H1 (cell line): ENCODE data around the gene SLC27A5. TPM values are rescaled to one million over a fixed set of nuclear protein-coding genes. Genes with fewer than 3 reads are reported as not detected.

ENCODE experiments used
- CHD1 ChIP-seq: IDR thresholded peaks from 2 replicates; pipeline ENCODE4 v1.6.1; 2012; ENCODE audit warnings: low read depth, low read length, improper control_type of control experiment
- CHD2 ChIP-seq: IDR thresholded peaks from 2 replicates; pipeline ENCODE4 v1.6.1; 2012; ENCODE audit warnings: low read length, improper control_type of control experiment
- CREB1 ChIP-seq: IDR thresholded peaks from 2 replicates; pipeline ENCODE4 v1.6.1; 2012; ENCODE audit warnings: inconsistent platforms
- KDM4A ChIP-seq: IDR thresholded peaks from one replicate; pipeline ENCODE4 v1.7.1; 2012; ENCODE audit warnings: low read depth, mild to moderate bottlenecking, moderate library complexity, low read length, inconsistent platforms; ENCODE audit not compliant: severe bottlenecking
- PHF8 ChIP-seq: fragments of 200-600 bp; sonication (generic); conservative IDR thresholded peaks from 2 replicates; pipeline ENCODE4 v1.7.1; 2012; ENCODE audit warnings: low read depth, mild to moderate bottlenecking, inconsistent platforms, low read length, moderate library complexity
- POLR2A ChIP-seq, 2 experiments: IDR thresholded peaks; 1 replicate in 1 of 2; 2 replicates in 1 of 2; pipeline ENCODE4 v1.6.1; 2011; ENCODE audit warnings: low read depth in 2 of 2, low read length in 2 of 2, mild to moderate bottlenecking in 2 of 2; ENCODE audit errors: control extremely low read depth in 1 of 2
- POLR2AphosphoS5 ChIP-seq: IDR thresholded peaks from 2 replicates; pipeline ENCODE4 v1.6.1; 2011; ENCODE audit warnings: low read depth, low read length
- POU5F1 ChIP-seq: IDR thresholded peaks from 2 replicates; pipeline ENCODE4 v1.6.1; 2011; ENCODE audit warnings: low read depth, mild to moderate bottlenecking, low read length, moderate library complexity
- SP4 ChIP-seq: IDR thresholded peaks from 2 replicates; pipeline ENCODE4 v1.6.1; 2012; ENCODE audit warnings: low read length, inconsistent platforms
- polyA plus RNA-seq, 7 experiments: library from polyadenylated mRNA; depleted of rRNA in 3 of 7; stranded (reverse) in 5 of 7; unstranded in 2 of 7; fragments of >200 nt in 5 of 7; fragments of 200-250 nt in 2 of 7; gene quantifications; 1 replicate in 5 of 7; 2 replicates in 1 of 7; 4 replicates in 1 of 7; pipeline versions ENCODE4 v1.2.1 to v1.2.3, GENCODE V29; 2011 to 2013; ENCODE audit warnings: missing spikeins in 2 of 7, mixed read lengths in 2 of 7
- total RNA-seq: library from RNA; stranded (reverse); fragmentation: NEBNext Ultra II Directional; extraction: Animal tissue kit (Norgen Biotek cat#: 25700); gene quantifications from 2 replicates; pipeline ENCODE4 v1.2.1, GENCODE V29; 2021
- TF ChIP-seq, protein P1 (sequence below): IDR thresholded peaks from 2 replicates; pipeline ENCODE4 v1.6.1; 2012; ENCODE audit warnings: inconsistent platforms

Gene SLC27A5
- total and polyA plus RNA-seq, 2 of the 8 experiments (the other 6 are each of a cell fraction or from before 2014, with no cell fraction given) = 25.1 to 80.5 TPM

DNA sequence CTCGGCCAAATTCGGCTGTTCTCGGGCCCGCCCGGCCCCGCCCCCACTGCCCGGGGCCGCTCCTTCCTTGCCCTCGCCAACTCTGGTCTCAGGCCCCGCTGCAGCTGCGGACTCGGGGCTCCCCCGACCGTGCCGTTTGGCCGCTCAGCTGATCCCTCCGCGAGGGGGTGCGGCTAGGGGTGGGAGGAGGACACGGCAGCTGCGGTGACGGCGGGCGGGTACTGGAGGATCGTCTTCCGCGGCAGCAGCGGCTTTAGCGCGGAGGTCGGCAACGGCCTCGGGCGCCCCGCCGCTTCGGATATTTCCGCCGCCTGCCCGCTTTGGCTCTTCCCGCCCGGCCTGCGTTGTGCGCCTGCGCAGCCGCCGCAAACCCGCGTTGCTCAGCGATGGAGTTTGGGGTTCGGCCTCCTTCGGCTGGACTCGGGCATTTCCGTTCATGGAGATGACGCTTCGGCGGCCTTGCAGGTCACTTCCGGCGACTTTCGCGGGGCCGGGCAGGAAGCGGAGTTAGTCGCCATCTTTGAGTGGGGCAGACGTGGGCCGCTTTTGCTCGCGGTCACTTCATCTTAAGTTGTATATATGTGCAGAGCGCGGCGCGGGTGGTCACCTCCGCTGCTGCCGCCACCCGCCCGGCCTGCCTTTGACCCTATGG is 47.0 kb upstream of the SLC27A5 start (continued):
- peak; percentile 83 for TF ChIP-seq PHF8
- peak; percentile 49; the same call in 1 of the 2 replicates for TF ChIP-seq SP4
- no peak for TF ChIP-seq POU5F1
- TF ChIP-seq POLR2A (IDR thresholded peaks at IDR 0.05; ENCODE audit: control extremely low read depth in 1 of 2, low read depth in 2 of 2, low read length in 2 of 2) = peak in 1 of 2 experiments; percentile 78; a peak in 2 of 3 replicates
- TF ChIP-seq CHD1 = no peak
- TF ChIP-seq, protein P1, sequence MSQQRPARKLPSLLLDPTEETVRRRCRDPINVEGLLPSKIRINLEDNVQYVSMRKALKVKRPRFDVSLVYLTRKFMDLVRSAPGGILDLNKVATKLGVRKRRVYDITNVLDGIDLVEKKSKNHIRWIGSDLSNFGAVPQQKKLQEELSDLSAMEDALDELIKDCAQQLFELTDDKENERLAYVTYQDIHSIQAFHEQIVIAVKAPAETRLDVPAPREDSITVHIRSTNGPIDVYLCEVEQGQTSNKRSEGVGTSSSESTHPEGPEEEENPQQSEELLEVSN = peak; percentile 79
- TF ChIP-seq CHD2 = no peak
- peak; percentile 92 for TF ChIP-seq CREB1
- peak; percentile 25 for TF ChIP-seq KDM4A
- peak; percentile 65 for TF ChIP-seq POLR2AphosphoS5
